CD4-positive, alpha-beta T cell treated with Interleukin-17A for 4 hours (primary cell): ENCODE results near the gene MAD1L1.
"Not testable (repeated sequence)": the region's sequence is repeated elsewhere in the genome, so short reads cannot be mapped to it uniquely, and the experiment has no call there.

Source experiments
- DNase-seq: peaks from one replicate; pipeline ENCODE4 v3.0.0-alpha.2; 2020; ENCODE audit warnings: mixed read lengths

The MAD1L1 gene

DNA sequence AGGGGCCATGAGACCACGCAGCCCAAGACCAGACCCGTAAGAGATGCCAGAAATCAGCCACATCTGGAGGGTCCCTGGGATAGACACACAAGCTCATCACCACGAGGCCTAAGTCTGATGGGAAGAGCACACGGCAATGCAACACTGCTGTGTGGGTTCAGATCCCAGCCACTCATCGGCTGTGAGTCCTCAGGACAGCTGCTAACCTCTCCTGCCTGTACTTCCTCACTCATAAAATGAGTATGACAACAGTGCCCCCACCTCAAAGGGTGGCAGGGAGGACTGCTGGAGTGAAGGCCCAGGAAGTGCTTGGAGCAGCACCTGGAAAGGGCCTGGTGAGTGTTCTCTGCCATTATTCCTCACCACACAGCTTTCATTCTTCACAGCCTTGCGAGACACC, 60.9 kb downstream of the MAD1L1 start:
- DNase-seq = no peak

- no peak for DNase-seq
Measured at GRCh38 chr7:2170576-2171521, 61.9 kb downstream of the MAD1L1 start.

DNA sequence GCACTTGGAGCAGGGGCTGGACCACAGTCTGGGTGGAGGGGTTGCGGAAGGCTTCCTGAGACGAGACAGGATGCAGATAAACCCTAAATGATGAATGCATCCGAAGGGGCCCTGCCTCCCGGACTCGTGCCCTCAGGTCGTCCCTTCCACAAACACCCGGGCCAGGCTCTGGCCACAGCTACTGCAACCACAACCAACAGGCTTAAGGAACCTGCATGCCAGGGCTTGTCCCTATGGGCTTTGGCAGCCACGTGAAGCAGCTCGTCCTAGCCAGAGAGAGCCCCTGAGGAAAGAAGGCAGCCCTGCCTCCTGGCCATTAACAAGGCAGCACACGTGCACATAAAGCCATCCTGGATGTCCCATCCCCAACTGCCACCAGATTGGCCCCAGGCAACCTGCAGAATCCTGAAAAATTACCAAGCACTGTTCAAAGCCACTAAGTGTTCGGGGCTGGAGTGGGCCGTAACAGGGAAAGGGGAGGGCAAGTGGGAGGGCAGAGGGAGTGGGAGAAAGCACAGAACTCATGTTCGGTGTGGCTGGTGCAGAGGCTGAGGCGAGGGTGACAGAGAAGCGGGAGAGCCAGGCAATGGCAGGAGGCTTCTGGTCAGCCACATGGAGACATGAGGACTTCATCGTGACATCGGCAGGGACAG, 62.7 kb downstream of the MAD1L1 start:
- no peak for DNase-seq

- DNase-seq = no peak
Measured at GRCh38 chr7:2168615-2169311, 64.0 kb downstream of the MAD1L1 start.

GRCh38 chr7:2166625-2167280, 66.0 kb downstream of the MAD1L1 start:
- no peak for DNase-seq

- no peak for DNase-seq
Measured at GRCh38 chr7:2165610-2166594, 66.8 kb downstream of the MAD1L1 start.

DNA sequence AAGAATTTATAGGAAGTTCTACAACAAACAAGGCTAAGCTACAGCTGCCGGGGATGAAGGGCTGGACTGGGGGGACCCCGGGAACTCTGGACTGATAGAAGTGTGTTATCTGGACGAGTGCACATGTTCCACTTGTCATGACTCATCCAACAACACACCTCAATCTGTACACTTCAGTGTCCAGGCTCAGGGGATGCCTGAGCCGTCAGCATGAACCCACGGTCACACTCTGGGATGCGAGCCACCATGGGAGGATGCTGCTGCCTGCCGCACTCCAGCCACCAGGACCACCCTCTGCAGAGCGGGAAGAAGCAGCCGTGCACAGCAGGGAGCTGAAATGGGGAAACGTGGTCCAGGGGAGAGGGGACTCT, 67.5 kb downstream of the MAD1L1 start:
- DNase-seq = no peak

DNA sequence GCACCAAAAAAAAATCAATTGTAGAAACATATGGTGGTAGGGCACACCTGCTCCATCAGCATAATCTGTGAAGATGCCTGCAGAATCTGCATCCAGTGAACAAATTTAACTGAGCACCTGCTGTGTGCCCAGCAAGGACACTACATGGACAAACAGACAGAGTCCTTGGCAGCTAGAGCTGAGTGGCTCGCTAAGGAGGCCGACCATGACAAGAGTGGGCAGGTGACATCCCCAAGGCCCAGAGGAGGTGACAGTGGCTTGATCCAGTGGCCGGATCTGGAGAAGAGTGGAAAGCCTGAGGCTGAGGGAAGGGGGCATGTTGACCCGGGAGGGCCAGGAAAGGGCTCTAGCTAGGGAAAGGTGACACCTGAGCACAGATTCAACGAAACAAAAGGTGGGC, 68.1 kb downstream of the MAD1L1 start:
- DNase-seq = no peak

GRCh38 chr7:2163600-2164555, 68.9 kb downstream of the MAD1L1 start:
- DNase-seq = no peak

- DNase-seq = no peak
Measured at GRCh38 chr7:2162959-2163358, 69.8 kb downstream of the MAD1L1 start.

DNA sequence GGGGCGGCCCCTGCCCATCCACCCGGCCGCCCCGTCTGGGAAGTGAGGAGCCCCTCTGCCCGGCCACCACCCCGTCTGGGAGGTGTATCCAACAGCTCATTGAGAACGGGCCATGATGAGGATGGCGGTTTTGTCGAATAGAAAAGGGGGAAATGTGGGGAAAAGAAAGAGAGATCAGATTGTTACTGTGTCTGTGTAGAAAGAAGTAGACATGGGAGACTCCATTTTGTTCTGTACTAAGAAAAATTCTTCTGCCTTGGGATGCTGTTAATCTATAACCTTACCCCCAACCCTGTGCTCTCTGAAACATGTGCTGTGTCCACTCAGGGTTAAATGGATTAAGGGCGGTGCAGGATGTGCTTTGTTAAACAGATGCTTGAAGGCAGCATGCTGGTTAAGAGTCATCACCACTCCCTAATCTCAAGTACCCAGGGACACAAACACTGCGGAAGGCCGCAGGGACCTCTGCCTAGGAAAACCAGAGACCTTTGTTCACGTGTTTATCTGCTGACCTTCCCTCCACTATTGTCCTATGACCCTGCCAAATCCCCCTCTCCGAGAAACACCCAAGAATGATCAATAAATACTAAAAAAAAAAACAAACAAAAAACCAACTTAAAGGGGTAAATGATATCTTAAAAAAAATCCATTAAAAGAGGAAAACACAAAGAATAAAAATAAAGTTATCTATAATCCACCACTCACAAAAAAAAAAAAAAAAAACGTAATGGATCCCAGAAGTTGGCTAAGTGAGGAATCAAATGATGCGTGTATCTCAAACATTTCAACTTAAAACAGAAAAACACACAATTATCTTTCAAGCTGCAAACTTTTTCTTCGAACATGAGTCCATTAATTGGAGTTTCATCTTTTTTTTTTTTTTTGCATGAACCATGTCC, 70.5 kb downstream of the MAD1L1 start:
- DNase-seq = not testable (repeated sequence)

- DNase-seq = no peak
Measured at GRCh38 chr7:2159176-2159520, 73.6 kb downstream of the MAD1L1 start.

GRCh38 chr7:2158331-2159175, 74.2 kb downstream of the MAD1L1 start:
- DNase-seq = no peak

GRCh38 chr7:2157473-2158279, 75.1 kb downstream of the MAD1L1 start:
- no peak for DNase-seq

GRCh38 chr7:2156756-2157472, 75.8 kb downstream of the MAD1L1 start:
- DNase-seq = no peak

- no peak for DNase-seq
Measured at GRCh38 chr7:2154831-2155230, 77.9 kb downstream of the MAD1L1 start.

DNA sequence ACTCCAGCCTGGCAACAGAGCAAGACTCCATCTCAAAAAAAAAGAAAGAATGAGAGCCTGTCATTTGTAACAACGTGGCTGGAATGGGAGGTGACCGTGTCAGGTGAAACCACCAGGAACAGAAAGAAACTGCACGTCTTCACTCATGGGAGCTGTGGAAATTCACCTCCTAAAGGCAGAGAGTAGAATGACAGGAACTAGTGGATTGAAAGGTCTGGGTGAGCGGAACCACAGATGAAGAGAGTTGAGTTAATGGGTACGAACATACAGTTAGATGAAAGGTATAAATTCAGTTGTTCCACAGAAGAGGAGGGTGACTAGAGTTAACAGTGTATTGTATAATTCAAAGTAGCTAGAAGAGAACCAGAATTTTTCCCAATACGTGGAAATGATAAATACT, 78.6 kb downstream of the MAD1L1 start:
- DNase-seq = no peak
